K562 (cell line): Measurements from ENCODE around the gene SERINC5. TPM values are rescaled to one million over a fixed set of nuclear protein-coding genes. Genes with fewer than 3 reads are reported as not detected.

Source experiments
- ATAC-seq: fragments of 200-7000 bp; cut with Tn5 transposase; 3 replicates; pipeline ENCODE4 v1.9.1; 2020; ENCODE audit warnings: moderate library complexity
- BruUV-seq: library from RNA; stranded (reverse); fragments of 400-500 nt; replicated peaks from 2 replicates; lab custom pipeline; 2021; lab: Mats Ljungman, UMichigan
- CTCF ChIA-PET: fragments of 300-600 bp; formaldehyde crosslinking; extraction: SDS; loops from one replicate; lab custom pipeline; 2021; ENCODE audit warnings: low intra/inter-chr PET ratio; lab: Yijun Ruan, JAX
- POLR2A ChIA-PET: fragments of 300-600, 350-650 bp; sonication (Branson Sonifier 250); formaldehyde crosslinking; extraction: SDS; loops from one replicate; lab custom pipeline; 2021; ENCODE audit warnings: antibody characterized with exemption, inconsistent platforms; lab: Yijun Ruan, JAX
- DNase-seq, 4 experiments: peaks; one replicate each; pipeline versions ENCODE4 v3.0.0 to v3.0.0-alpha.2; 2011 to 2018; ENCODE audit warnings: low spot score in 3 of 4, mixed read lengths in 3 of 4; ENCODE audit errors: extremely low read depth in 1 of 4
- FAIRE-seq: peaks from 2 replicates; lab custom pipeline; 2011; peaks lifted over from hg19 to GRCh38; lab: Jason Lieb, UNC
- H2AFZ ChIP-seq: 2 replicates; pipeline ENCODE4 v1.6.0; 2011; ENCODE audit warnings: low read depth, low read length, control low read depth, inconsistent platforms
- H3K27ac ChIP-seq: fragments of 200-600 bp; 3 replicates; pipeline ENCODE4 v1.8.0; 2011; ENCODE audit warnings: low read depth, mild to moderate bottlenecking, control low read depth, inconsistent platforms, low read length, moderate library complexity, mixed read lengths; ENCODE audit errors: extremely low read depth
- H3K27me3 ChIP-seq, 2 experiments: fragments of 300-600 bp in 1 of 2; 2 replicates in 1 of 2; 3 replicates in 1 of 2; pipeline versions ENCODE4 v1.6.0 to v1.8.0; 2011; ENCODE audit warnings: inconsistent platforms in 2 of 2, low read length in 2 of 2, mild to moderate bottlenecking in 1 of 2, mixed read lengths in 1 of 2, moderate library complexity in 1 of 2; ENCODE audit not compliant: control insufficient read depth in 2 of 2, insufficient read depth in 2 of 2
- H3K36me3 ChIP-seq: fragments of 300-600 bp; 3 replicates; pipeline ENCODE4 v1.8.0; 2011; ENCODE audit warnings: mild to moderate bottlenecking, low read length, inconsistent platforms; ENCODE audit not compliant: control insufficient read depth, insufficient read depth
- H3K4me1 ChIP-seq, 2 experiments: fragments of 200-600 bp in 1 of 2; replicated peaks in 1 of 2; 2 replicates in 1 of 2; 3 replicates in 1 of 2; pipeline versions ENCODE4 v1.5.1 to v1.8.0; 2011; ENCODE audit warnings: inconsistent platforms in 2 of 2, low read length in 2 of 2, mild to moderate bottlenecking in 1 of 2, mixed read lengths in 1 of 2, moderate library complexity in 1 of 2; ENCODE audit not compliant: control insufficient read depth in 2 of 2, insufficient read depth in 2 of 2
- H3K4me2 ChIP-seq: 2 replicates; pipeline ENCODE4 v1.6.1; 2011; ENCODE audit warnings: low read length, control low read depth, inconsistent platforms, mixed read lengths; ENCODE audit not compliant: insufficient read depth
- H3K4me3 ChIP-seq: fragments of 200-600 bp; sonication (generic), shearing (Covaris generic); 2 replicates; pipeline ENCODE4 v1.5.1; 2016; ENCODE audit warnings: control low read depth, inconsistent platforms
- H3K79me2 ChIP-seq: fragments of 200-600 bp; 3 replicates; pipeline ENCODE4 v1.8.0; 2011; ENCODE audit warnings: low read length, inconsistent platforms; ENCODE audit not compliant: control insufficient read depth, insufficient read depth
- H3K9ac ChIP-seq, 2 experiments: 2 replicates each; pipeline versions ENCODE4 v1.6.0 to v1.6.1; 2011; ENCODE audit warnings: low read depth in 2 of 2, low read length in 2 of 2, control low read depth in 1 of 2, inconsistent platforms in 1 of 2, mild to moderate bottlenecking in 1 of 2, mixed read lengths in 1 of 2; ENCODE audit not compliant: insufficient read depth in 1 of 2
- H3K9me1 ChIP-seq: one replicate; pipeline ENCODE4 v1.6.0; 2011; ENCODE audit warnings: inconsistent platforms, mild to moderate bottlenecking, low read length, moderate library complexity; ENCODE audit not compliant: control insufficient read depth, insufficient read depth
- H3K9me3 ChIP-seq: replicated peaks from 2 replicates; pipeline ENCODE4 v1.5.1; 2011; ENCODE audit warnings: low read depth, low read length, inconsistent platforms; ENCODE audit not compliant: control insufficient read depth, insufficient read depth
- H4K20me1 ChIP-seq: replicated peaks from 2 replicates; pipeline ENCODE4 v1.6.1; 2011; ENCODE audit warnings: low read length, inconsistent platforms, mixed read lengths; ENCODE audit not compliant: control insufficient read depth, insufficient read depth
- ARID1B ChIP-seq: fragments of 450-650 bp; IDR thresholded peaks from 2 replicates; pipeline ENCODE4 v1.6.1; 2016; ENCODE audit warnings: antibody characterized with exemption, mild to moderate bottlenecking, inconsistent platforms
- BRD9 ChIP-seq: fragments of 450-650 bp; IDR thresholded peaks from 2 replicates; pipeline ENCODE4 v1.6.1; 2018; ENCODE audit warnings: low read depth; ENCODE audit not compliant: partially characterized antibody
- DACH1 ChIP-seq: fragments of 450-650 bp; IDR thresholded peaks from 2 replicates; pipeline ENCODE4 v1.6.1; 2018; ENCODE audit not compliant: partially characterized antibody
- DMBX1 ChIP-seq: fragments of 250-450 bp; sonication (Bioruptor Pico); IDR thresholded peaks from 2 replicates; pipeline ENCODE4 v1.8.0; 2022; ENCODE audit warnings: inconsistent platforms, mild to moderate bottlenecking, moderate library complexity, borderline replicate concordance
- NCOA6 ChIP-seq: fragments of 450-650 bp; IDR thresholded peaks from 2 replicates; pipeline ENCODE4 v1.6.1; 2017; ENCODE audit warnings: mild to moderate bottlenecking
- POLR2G ChIP-seq: fragments of 200-400 bp; formaldehyde crosslinking; IDR thresholded peaks from 2 replicates; pipeline ENCODE4 v1.6.1; 2017; ENCODE audit warnings: low read depth, mild to moderate bottlenecking, antibody characterized with exemption, low read length, moderate library complexity
- POU5F1 ChIP-seq: fragments of 150-350 bp; IDR thresholded peaks from 2 replicates; pipeline ENCODE4 v1.6.1; 2014; ENCODE audit warnings: borderline replicate concordance, low read length, low read depth, mild to moderate bottlenecking; ENCODE audit not compliant: partially characterized antibody
- SIN3B ChIP-seq: fragments of 450-650 bp; IDR thresholded peaks from 2 replicates; pipeline ENCODE4 v1.6.1; 2017; ENCODE audit warnings: low read depth, mild to moderate bottlenecking, moderate library complexity
- SRSF9 ChIP-seq: fragments of 200-400 bp; formaldehyde crosslinking; IDR thresholded peaks from 2 replicates; pipeline ENCODE4 v1.6.1; 2017; ENCODE audit warnings: low read depth, low read length, borderline replicate concordance
- TAF15 ChIP-seq: fragments of 200-400 bp; formaldehyde crosslinking; IDR thresholded peaks from 2 replicates; pipeline ENCODE4 v1.6.1; 2017; ENCODE audit warnings: mild to moderate bottlenecking, low read depth, low read length, moderate library complexity
- TCF7 ChIP-seq: sonication (generic); IDR thresholded peaks from 2 replicates; pipeline ENCODE4 v1.6.1; 2016; ENCODE audit warnings: antibody characterized with exemption, borderline replicate concordance
- TRIM28 ChIP-seq: fragments of 450-650 bp; IDR thresholded peaks from 2 replicates; pipeline ENCODE4 v1.6.1; 2017
- ZNF165 ChIP-seq: fragments of 250-450 bp; sonication (Bioruptor Pico); IDR thresholded peaks from 2 replicates; pipeline ENCODE4 v1.4.0; 2020; ENCODE audit warnings: borderline replicate concordance
- ZNF253 ChIP-seq: fragments of 250-450 bp; sonication (Bioruptor Pico); conservative IDR thresholded peaks from 2 replicates; pipeline ENCODE4 v1.6.1; 2021; ENCODE audit warnings: mild to moderate bottlenecking
- ZNF444 ChIP-seq: fragments of 250-450 bp; sonication (Bioruptor Pico); IDR thresholded peaks from 2 replicates; pipeline ENCODE4 v1.4.0; 2020; ENCODE audit warnings: mild to moderate bottlenecking, moderate library complexity
- ZNF778 ChIP-seq: fragments of 450-650 bp; formaldehyde crosslinking; IDR thresholded peaks from 2 replicates; pipeline ENCODE4 v1.4.0; 2020; ENCODE audit warnings: mild to moderate bottlenecking, moderate library complexity
- WGBS: fragments of 100-300 bp; shearing (Covaris generic); methylation state at CpG from one replicate; pipeline ENCODE4 v1.1.6; 2016; ENCODE audit warnings: low coverage, mixed read lengths; ENCODE audit not compliant: insufficient coverage; ENCODE audit errors: missing lambda C conversion rate; 5-methylcytosine and 5-hydroxymethylcytosine counted together
- in situ Hi-C: fragments of 300-500 bp; cut with MboI; formaldehyde crosslinking; loops from 4 replicates; pipeline ENCODE4 v1.15.0; 2018; ENCODE audit warnings: inconsistent platforms, mixed read lengths
- intact Hi-C: fragments of 100-400 bp; cut with micrococcal nuclease; formaldehyde crosslinking; loops from 2 replicates; pipeline ENCODE4 v1.14.2; 2022
- polyA plus RNA-seq, 8 experiments: library from polyadenylated mRNA; depleted of rRNA in 4 of 8; stranded (reverse) in 5 of 8; unstranded in 3 of 8; fragments of >200 nt; fragmentation: Nextera tagmentation in 2 of 8; fragmentation: Illumina TruSeq in 1 of 8; extraction: Ambion mirVana in 2 of 8; extraction: Trizol in 1 of 8; gene quantifications; 2 replicates each; pipeline versions ENCODE4 v1.2.1 to v1.2.3, GENCODE V29; 2011 to 2014; ENCODE audit warnings: inconsistent platforms in 1 of 8, missing spikeins in 1 of 8
- total RNA-seq, 7 experiments: library from RNA; depleted of rRNA in 6 of 7; stranded (reverse); fragments of >200 nt in 6 of 7; fragmentation: Illumina TruSeq in 2 of 7; extraction: Trizol in 2 of 7; gene quantifications; 2 replicates each; pipeline versions ENCODE4 v1.2.1 to v1.2.3, GENCODE V29; 2011 to 2021; ENCODE audit warnings: low replicate concordance in 1 of 7
- TF ChIP-seq, protein P1 (sequence below): fragments of 250-450 bp; sonication (Bioruptor Pico); IDR thresholded peaks from 2 replicates; pipeline ENCODE4 v1.4.0; 2020; ENCODE audit warnings: mild to moderate bottlenecking, moderate library complexity, borderline replicate concordance
- TF ChIP-seq, protein P2 (sequence below): fragments of 200-800 bp; sonication (Bioruptor generic); IDR thresholded peaks from 2 replicates; pipeline ENCODE4 v1.6.1; 2017; ENCODE audit warnings: missing genetic modification characterization, missing compliant biosample characterization
- TF ChIP-seq, protein P3 (sequence below): sonication (generic); formaldehyde crosslinking; IDR thresholded peaks from 2 replicates; pipeline ENCODE4 v1.8.0; 2022; ENCODE audit warnings: missing genetic modification reagents, mild to moderate bottlenecking, borderline replicate concordance

Gene SERINC5
- total and polyA plus RNA-seq, 9 of the 15 experiments (the other 6 are each of a cell fraction or from before 2014, with no cell fraction given): 1.4 to 7.9 (median 3.7) TPM

DNA sequence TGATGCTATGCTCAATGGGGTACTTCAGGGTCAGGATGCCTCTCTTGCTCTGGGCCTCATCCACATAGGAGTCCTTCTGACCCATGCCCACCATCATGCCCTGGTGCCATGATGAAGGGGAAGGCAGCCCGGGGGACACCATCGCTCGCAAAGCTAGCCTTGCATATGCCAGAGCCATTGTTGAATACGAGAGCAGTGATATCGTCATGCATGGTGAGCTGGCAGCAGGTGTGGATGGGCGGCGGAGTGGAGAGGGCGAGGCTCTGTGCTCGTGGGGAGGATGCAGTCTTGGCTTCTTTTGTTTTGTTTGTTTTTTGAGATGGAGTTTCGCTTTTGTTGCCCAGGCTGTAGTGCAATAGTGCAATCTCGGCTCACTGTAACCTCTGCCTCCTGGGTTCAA, 46.8 kb upstream of the SERINC5 start:
- Histone ChIP-seq H3K9me3 (no peaks in the 10 kb centered on the region), H3K79me2 (no peaks in the 10 kb centered on the region), H2AFZ (no peak overlapping the region), H3K9ac (no peak overlapping the region), H3K27ac (no peak overlapping the region), H3K9me1 (no peaks in the 10 kb centered on the region), H3K36me3 (no peaks in the 10 kb centered on the region), H4K20me1 (no peaks in the 10 kb centered on the region), H3K4me1 (no peaks in the 10 kb centered on the region; a peak in 1 of 5 replicates), H3K4me3 (no peak overlapping the region), H3K27me3 (peaks cover 13 to 31% of the 10 kb centered on the region in 2 experiments), H3K4me2 (no peak overlapping the region)
- POLR2A ChIA-PET: no interaction called here
- no peak for ATAC-seq
- intact Hi-C loops (no loop called here), in situ Hi-C loops (loop anchor here (25.0 kb wide), 1 partner anchor 1290 kb away; no protein-coding TSS in a partner anchor)
- TF ChIP-seq POU5F1 (no peak), POLR2G (no peak), DMBX1 (CRISPR knock-in tag) (no peak), ZNF444 (CRISPR knock-in tag) (no peak), TRIM28 (no peak), TCF7 (no peak), NCOA6 (no peak), ZNF253 (CRISPR knock-in tag) (no peak), ZNF165 (CRISPR knock-in tag) (no peak), TAF15 (no peak), ZNF778 (CRISPR knock-in tag) (no peak), SIN3B (no peak), SRSF9 (no peak), ARID1B (no peak), BRD9 (no peak), DACH1 (no peak)
- TF ChIP-seq, protein P1, sequence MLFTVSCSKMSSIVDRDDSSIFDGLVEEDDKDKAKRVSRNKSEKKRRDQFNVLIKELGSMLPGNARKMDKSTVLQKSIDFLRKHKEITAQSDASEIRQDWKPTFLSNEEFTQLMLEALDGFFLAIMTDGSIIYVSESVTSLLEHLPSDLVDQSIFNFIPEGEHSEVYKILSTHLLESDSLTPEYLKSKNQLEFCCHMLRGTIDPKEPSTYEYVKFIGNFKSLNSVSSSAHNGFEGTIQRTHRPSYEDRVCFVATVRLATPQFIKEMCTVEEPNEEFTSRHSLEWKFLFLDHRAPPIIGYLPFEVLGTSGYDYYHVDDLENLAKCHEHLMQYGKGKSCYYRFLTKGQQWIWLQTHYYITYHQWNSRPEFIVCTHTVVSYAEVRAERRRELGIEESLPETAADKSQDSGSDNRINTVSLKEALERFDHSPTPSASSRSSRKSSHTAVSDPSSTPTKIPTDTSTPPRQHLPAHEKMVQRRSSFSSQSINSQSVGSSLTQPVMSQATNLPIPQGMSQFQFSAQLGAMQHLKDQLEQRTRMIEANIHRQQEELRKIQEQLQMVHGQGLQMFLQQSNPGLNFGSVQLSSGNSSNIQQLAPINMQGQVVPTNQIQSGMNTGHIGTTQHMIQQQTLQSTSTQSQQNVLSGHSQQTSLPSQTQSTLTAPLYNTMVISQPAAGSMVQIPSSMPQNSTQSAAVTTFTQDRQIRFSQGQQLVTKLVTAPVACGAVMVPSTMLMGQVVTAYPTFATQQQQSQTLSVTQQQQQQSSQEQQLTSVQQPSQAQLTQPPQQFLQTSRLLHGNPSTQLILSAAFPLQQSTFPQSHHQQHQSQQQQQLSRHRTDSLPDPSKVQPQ (CRISPR knock-in tag): no peak
- TF ChIP-seq, protein P2, sequence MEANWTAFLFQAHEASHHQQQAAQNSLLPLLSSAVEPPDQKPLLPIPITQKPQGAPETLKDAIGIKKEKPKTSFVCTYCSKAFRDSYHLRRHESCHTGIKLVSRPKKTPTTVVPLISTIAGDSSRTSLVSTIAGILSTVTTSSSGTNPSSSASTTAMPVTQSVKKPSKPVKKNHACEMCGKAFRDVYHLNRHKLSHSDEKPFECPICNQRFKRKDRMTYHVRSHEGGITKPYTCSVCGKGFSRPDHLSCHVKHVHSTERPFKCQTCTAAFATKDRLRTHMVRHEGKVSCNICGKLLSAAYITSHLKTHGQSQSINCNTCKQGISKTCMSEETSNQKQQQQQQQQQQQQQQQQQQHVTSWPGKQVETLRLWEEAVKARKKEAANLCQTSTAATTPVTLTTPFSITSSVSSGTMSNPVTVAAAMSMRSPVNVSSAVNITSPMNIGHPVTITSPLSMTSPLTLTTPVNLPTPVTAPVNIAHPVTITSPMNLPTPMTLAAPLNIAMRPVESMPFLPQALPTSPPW (CRISPR knock-in tag): no peak
- TF ChIP-seq, protein P3, sequence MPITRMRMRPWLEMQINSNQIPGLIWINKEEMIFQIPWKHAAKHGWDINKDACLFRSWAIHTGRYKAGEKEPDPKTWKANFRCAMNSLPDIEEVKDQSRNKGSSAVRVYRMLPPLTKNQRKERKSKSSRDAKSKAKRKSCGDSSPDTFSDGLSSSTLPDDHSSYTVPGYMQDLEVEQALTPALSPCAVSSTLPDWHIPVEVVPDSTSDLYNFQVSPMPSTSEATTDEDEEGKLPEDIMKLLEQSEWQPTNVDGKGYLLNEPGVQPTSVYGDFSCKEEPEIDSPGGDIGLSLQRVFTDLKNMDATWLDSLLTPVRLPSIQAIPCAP: no peak
- WGBS: 4% methylated on average over 11 of the region's 11 CpGs
- DNase-seq: no peak
- FAIRE-seq: no peak
- no TSS peak for BruUV-seq
- CTCF ChIA-PET: no interaction called here
